Measurements from ENCODE around the gene TOR4A. TPM values are rescaled to one million over a fixed set of nuclear protein-coding genes. Genes with fewer than 3 reads are reported as not detected.
"Not testable (repeated sequence)": the region's sequence is repeated elsewhere in the genome, so short reads cannot be mapped to it uniquely, and the experiment has no call there.

Gene TOR4A
- total RNA-seq, 2 experiments from 2014 or later, result 3.6 to 3.9 TPM

- Mint-ChIP-seq H3K9me3 (no peaks in the 10 kb centered on the region), H3K36me3 (no peaks in the 10 kb centered on the region), H3K4me1 (peaks cover 9% of the 10 kb centered on the region), H3K27me3 (peaks cover 5% of the 10 kb centered on the region), H3K27ac (no peak overlapping the region), H3K4me3 (no peak overlapping the region)
- peak; percentile 3 for DNase-seq
Observed at GRCh38 chr9:137317718-137318511, 40.4 kb downstream of the TOR4A start.

GRCh38 chr9:137318602-137319001 is 41.1 kb downstream of the TOR4A start:
- no peak for DNase-seq
- H3K27ac Mint-ChIP-seq, result no peak overlapping the region
- H3K4me3 Mint-ChIP-seq, result no peak overlapping the region
- no peaks in the 10 kb centered on the region for H3K9me3 Mint-ChIP-seq
- peaks cover 5% of the 10 kb centered on the region for H3K27me3 Mint-ChIP-seq
- peaks cover 9% of the 10 kb centered on the region for H3K4me1 Mint-ChIP-seq
- no peaks in the 10 kb centered on the region for H3K36me3 Mint-ChIP-seq

- no peak overlapping the region for H3K4me3 Mint-ChIP-seq
- peaks cover 5% of the 10 kb centered on the region for H3K27me3 Mint-ChIP-seq
- H3K36me3 Mint-ChIP-seq, result no peaks in the 10 kb centered on the region
- H3K9me3 Mint-ChIP-seq, result no peaks in the 10 kb centered on the region
- H3K27ac Mint-ChIP-seq, result no peak overlapping the region
- no peak for DNase-seq
- H3K4me1 Mint-ChIP-seq, result peaks cover 9% of the 10 kb centered on the region
Observed at GRCh38 chr9:137319011-137319738, 41.6 kb downstream of the TOR4A start.

- Mint-ChIP-seq H3K27me3 (peaks cover 5% of the 10 kb centered on the region), H3K4me1 (peaks cover 9% of the 10 kb centered on the region), H3K27ac (no peak overlapping the region), H3K9me3 (no peaks in the 10 kb centered on the region), H3K4me3 (no peak overlapping the region), H3K36me3 (no peaks in the 10 kb centered on the region)
- DNase-seq, result no peak
Observed at GRCh38 chr9:137319739-137320551, 42.4 kb downstream of the TOR4A start.

GRCh38 chr9:137320555-137321384 is 43.2 kb downstream of the TOR4A start:
- H3K27me3 Mint-ChIP-seq, result peaks cover 5% of the 10 kb centered on the region
- no peak overlapping the region for H3K4me3 Mint-ChIP-seq
- peak overlapping the region; percentile 48 for H3K27ac Mint-ChIP-seq
- H3K9me3 Mint-ChIP-seq, result no peaks in the 10 kb centered on the region
- DNase-seq, result peak; percentile 31
- peaks cover 9% of the 10 kb centered on the region for H3K4me1 Mint-ChIP-seq
- H3K36me3 Mint-ChIP-seq, result no peaks in the 10 kb centered on the region

- Mint-ChIP-seq H3K27ac (no peak overlapping the region), H3K4me3 (no peak overlapping the region), H3K4me1 (peaks cover 17% of the 10 kb centered on the region), H3K27me3 (peaks cover 4% of the 10 kb centered on the region), H3K36me3 (no peaks in the 10 kb centered on the region), H3K9me3 (no peaks in the 10 kb centered on the region)
- DNase-seq, result no peak
Observed at GRCh38 chr9:137321726-137322361, 44.3 kb downstream of the TOR4A start.

GRCh38 chr9:137323531-137324331 is 46.2 kb downstream of the TOR4A start:
- H3K36me3 Mint-ChIP-seq, result peaks cover 2% of the 10 kb centered on the region
- H3K4me1 Mint-ChIP-seq, result peaks cover 17% of the 10 kb centered on the region
- no peak for DNase-seq
- no peak overlapping the region for H3K27ac Mint-ChIP-seq
- no peak overlapping the region for H3K4me3 Mint-ChIP-seq
- peaks cover 4% of the 10 kb centered on the region for H3K27me3 Mint-ChIP-seq
- peaks cover 3% of the 10 kb centered on the region for H3K9me3 Mint-ChIP-seq

- H3K4me3 Mint-ChIP-seq, result no peak overlapping the region
- no peak for DNase-seq
- peaks cover 2% of the 10 kb centered on the region for H3K36me3 Mint-ChIP-seq
- H3K4me1 Mint-ChIP-seq, result peaks cover 17% of the 10 kb centered on the region
- H3K9me3 Mint-ChIP-seq, result peaks cover 3% of the 10 kb centered on the region
- no peak overlapping the region for H3K27ac Mint-ChIP-seq
- H3K27me3 Mint-ChIP-seq, result peaks cover 4% of the 10 kb centered on the region
Observed at GRCh38 chr9:137325124-137325523, 47.6 kb downstream of the TOR4A start.

GRCh38 chr9:137325799-137326198 is 48.3 kb downstream of the TOR4A start:
- Mint-ChIP-seq H3K4me1 (peaks cover 13% of the 10 kb centered on the region), H3K36me3 (peaks cover 2% of the 10 kb centered on the region), H3K4me3 (no peak overlapping the region), H3K27ac (no peak overlapping the region), H3K27me3 (peaks cover 4% of the 10 kb centered on the region), H3K9me3 (peaks cover 3% of the 10 kb centered on the region)
- no peak for DNase-seq

GRCh38 chr9:137326445-137327065 is 49.0 kb downstream of the TOR4A start:
- Mint-ChIP-seq H3K9me3 (peaks cover 3% of the 10 kb centered on the region), H3K27me3 (peaks cover 4% of the 10 kb centered on the region), H3K36me3 (peaks cover 2% of the 10 kb centered on the region), H3K4me3 (peak overlapping the region; percentile 57), H3K27ac (peak overlapping the region; percentile 7), H3K4me1 (peaks cover 13% of the 10 kb centered on the region)
- DNase-seq, result no peak

- not testable (repeated sequence) for DNase-seq, H3K27me3 Mint-ChIP-seq, H3K9me3 Mint-ChIP-seq, H3K4me3 Mint-ChIP-seq, H3K36me3 Mint-ChIP-seq
- peaks cover 11% of the 10 kb centered on the region for H3K4me1 Mint-ChIP-seq
- peak overlapping the region; percentile 72 for H3K27ac Mint-ChIP-seq
Observed at GRCh38 chr9:137327641-137328550, 50.4 kb downstream of the TOR4A start.

GRCh38 chr9:137329590-137329989 is 52.1 kb downstream of the TOR4A start:
- not testable (repeated sequence) for H3K36me3 Mint-ChIP-seq, DNase-seq, H3K9me3 Mint-ChIP-seq, H3K4me3 Mint-ChIP-seq, H3K27ac Mint-ChIP-seq, H3K27me3 Mint-ChIP-seq
- peaks cover 11% of the 10 kb centered on the region for H3K4me1 Mint-ChIP-seq

All from activated naive CD8-positive, alpha-beta T cell treated with anti-CD3 and anti-CD28 coated beads for 36 hours (primary cell).